SU-DHL-6 (cell line): ENCODE data around the gene ANKRD22.

Source experiments
- H2AFZ ChIP-seq: fragments of 200-600 bp; sonication (generic); 2 replicates; pipeline ENCODE4 v1.6.1; 2014; ENCODE audit warnings: low read depth, mild to moderate bottlenecking, moderate library complexity, mixed read lengths, antibody characterized with exemption, low read length; ENCODE audit not compliant: severe bottlenecking
- H3F3A ChIP-seq: fragments of 200-600 bp; shearing (Covaris generic); 2 replicates; pipeline ENCODE4 v1.6.0; 2016; ENCODE audit warnings: antibody characterized with exemption, mild to moderate bottlenecking; ENCODE audit not compliant: insufficient read depth
- H3K27ac ChIP-seq: fragments of 200-600 bp; sonication (generic); 2 replicates; pipeline ENCODE4 v1.5.1; 2016; ENCODE audit warnings: low read depth, mild to moderate bottlenecking, low read length, moderate library complexity, mixed read lengths
- H3K27me3 ChIP-seq: fragments of 200-600 bp; sonication (generic), shearing (Covaris generic); 2 replicates; pipeline ENCODE4 v1.6.0; 2014; ENCODE audit warnings: mild to moderate bottlenecking, low read length
- H3K36me3 ChIP-seq: fragments of 200-600 bp; sonication (generic); 2 replicates; pipeline ENCODE4 v1.6.1; 2014; ENCODE audit warnings: mild to moderate bottlenecking, low read length, mixed read lengths
- H3K4me2 ChIP-seq: fragments of 300-600, 200-600 bp; shearing (Covaris generic), sonication (generic); 2 replicates; pipeline ENCODE4 v1.6.0; 2014; ENCODE audit warnings: low read length, low read depth, mild to moderate bottlenecking; ENCODE audit not compliant: poor library complexity, severe bottlenecking
- H3K4me3 ChIP-seq: fragments of 200-600 bp; sonication (generic); 2 replicates; pipeline ENCODE4 v1.5.1; 2014; ENCODE audit warnings: antibody characterized with exemption, low read length, mild to moderate bottlenecking, mixed read lengths; ENCODE audit not compliant: insufficient read depth, poor library complexity, severe bottlenecking
- H3K79me2 ChIP-seq: fragments of 200-600 bp; sonication (generic); 2 replicates; pipeline ENCODE4 v1.6.1; 2014; ENCODE audit warnings: mild to moderate bottlenecking, low read length, moderate library complexity; ENCODE audit not compliant: insufficient read depth
- H3K9ac ChIP-seq: fragments of 200-600 bp; sonication (generic); 2 replicates; pipeline ENCODE4 v1.7.0; 2014; ENCODE audit warnings: mild to moderate bottlenecking, low read length
- H3K9me2 ChIP-seq: fragments of 200-600 bp; sonication (generic); replicated peaks from 2 replicates; pipeline ENCODE4 v1.6.1; 2014; ENCODE audit warnings: low read length; ENCODE audit not compliant: insufficient read depth
- H3K9me3 ChIP-seq: fragments of 200-600 bp; sonication (generic); 2 replicates; pipeline ENCODE4 v1.6.1; 2014; ENCODE audit warnings: low read length, mixed read lengths; ENCODE audit not compliant: insufficient read depth
- H4K20me1 ChIP-seq: fragments of 200-600 bp; sonication (generic); 2 replicates; pipeline ENCODE4 v1.6.1; 2014; ENCODE audit warnings: low read depth, mild to moderate bottlenecking, antibody characterized with exemption, low read length, moderate library complexity, mixed read lengths
- EZH2phosphoT487 ChIP-seq: fragments of 200-600 bp; sonication (generic), shearing (Covaris generic); conservative IDR thresholded peaks from 2 replicates; pipeline ENCODE4 v1.6.1; 2018; ENCODE audit warnings: mild to moderate bottlenecking, antibody characterized with exemption, low read length, moderate library complexity, mixed read lengths
- TF ChIP-seq, protein P1 (sequence below): fragments of 200-600 bp; sonication (generic); IDR thresholded peaks from one replicate; pipeline ENCODE4 v1.5.1; 2017; ENCODE audit warnings: antibody characterized with exemption, mild to moderate bottlenecking, low read length, moderate library complexity; ENCODE audit not compliant: insufficient read depth, poor library complexity, severe bottlenecking

ANKRD22 gene

DNA sequence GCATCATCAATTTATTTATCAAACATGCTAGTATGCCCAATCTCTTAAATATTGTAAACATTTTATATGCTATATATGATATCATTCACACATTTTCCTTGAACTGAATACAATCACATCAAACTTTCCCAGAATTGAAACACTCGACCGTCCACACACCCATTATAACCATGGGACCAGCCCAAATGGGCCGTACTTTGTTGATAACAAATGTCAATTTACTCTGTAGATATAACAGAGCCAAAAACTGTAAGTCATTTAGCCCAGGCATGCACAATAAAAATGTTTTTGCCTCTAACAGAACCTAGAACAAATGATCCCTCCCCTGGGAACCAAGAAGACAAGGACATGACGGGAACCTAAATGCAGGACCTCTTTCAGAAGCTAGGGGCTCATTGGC lies 683 bp upstream of the ANKRD22 start:
- Histone ChIP-seq H3K9me2 (no peaks in the 10 kb centered on the region), H3K4me2 (no peak overlapping the region), H3K4me3 (no peak overlapping the region), H3K9ac (no peak overlapping the region), H3K27me3 (no peaks in the 10 kb centered on the region), H3K27ac (no peak overlapping the region), H2AFZ (no peak overlapping the region), H3F3A (no peaks in the 10 kb centered on the region), H3K9me3 (no peaks in the 10 kb centered on the region), H4K20me1 (no peaks in the 10 kb centered on the region), H3K79me2 (no peaks in the 10 kb centered on the region), H3K36me3 (no peaks in the 10 kb centered on the region)
- TF ChIP-seq EZH2phosphoT487: no peak
- TF ChIP-seq, protein P1, sequence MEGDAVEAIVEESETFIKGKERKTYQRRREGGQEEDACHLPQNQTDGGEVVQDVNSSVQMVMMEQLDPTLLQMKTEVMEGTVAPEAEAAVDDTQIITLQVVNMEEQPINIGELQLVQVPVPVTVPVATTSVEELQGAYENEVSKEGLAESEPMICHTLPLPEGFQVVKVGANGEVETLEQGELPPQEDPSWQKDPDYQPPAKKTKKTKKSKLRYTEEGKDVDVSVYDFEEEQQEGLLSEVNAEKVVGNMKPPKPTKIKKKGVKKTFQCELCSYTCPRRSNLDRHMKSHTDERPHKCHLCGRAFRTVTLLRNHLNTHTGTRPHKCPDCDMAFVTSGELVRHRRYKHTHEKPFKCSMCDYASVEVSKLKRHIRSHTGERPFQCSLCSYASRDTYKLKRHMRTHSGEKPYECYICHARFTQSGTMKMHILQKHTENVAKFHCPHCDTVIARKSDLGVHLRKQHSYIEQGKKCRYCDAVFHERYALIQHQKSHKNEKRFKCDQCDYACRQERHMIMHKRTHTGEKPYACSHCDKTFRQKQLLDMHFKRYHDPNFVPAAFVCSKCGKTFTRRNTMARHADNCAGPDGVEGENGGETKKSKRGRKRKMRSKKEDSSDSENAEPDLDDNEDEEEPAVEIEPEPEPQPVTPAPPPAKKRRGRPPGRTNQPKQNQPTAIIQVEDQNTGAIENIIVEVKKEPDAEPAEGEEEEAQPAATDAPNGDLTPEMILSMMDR: no peak

DNA sequence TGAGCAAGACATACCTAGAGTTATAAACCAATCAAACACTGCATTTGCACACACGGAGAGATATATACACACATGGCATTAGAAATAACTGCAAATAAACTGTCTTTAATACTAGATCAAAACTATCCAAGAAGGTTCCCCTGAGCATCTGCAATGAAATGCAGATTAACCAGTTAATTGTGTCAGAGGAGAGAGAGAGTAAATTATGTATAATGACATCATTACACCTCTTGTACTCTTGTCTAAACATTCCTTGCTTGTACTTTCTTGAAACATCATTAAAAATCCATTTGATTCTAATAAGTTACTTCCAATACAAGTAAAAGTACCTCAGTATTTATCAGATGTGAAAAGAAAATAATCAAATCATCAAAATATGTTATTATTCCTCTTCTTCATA lies 932 bp downstream of the ANKRD22 start:
- Histone ChIP-seq H2AFZ (no peak overlapping the region), H3K4me3 (no peak overlapping the region), H4K20me1 (no peaks in the 10 kb centered on the region), H3K9ac (no peak overlapping the region), H3K4me2 (no peak overlapping the region), H3K79me2 (no peaks in the 10 kb centered on the region), H3K27ac (no peak overlapping the region), H3K27me3 (no peaks in the 10 kb centered on the region), H3F3A (no peaks in the 10 kb centered on the region), H3K9me2 (no peaks in the 10 kb centered on the region), H3K36me3 (no peaks in the 10 kb centered on the region), H3K9me3 (no peaks in the 10 kb centered on the region)
- TF ChIP-seq, protein P1: no peak
- TF ChIP-seq EZH2phosphoT487: no peak

DNA sequence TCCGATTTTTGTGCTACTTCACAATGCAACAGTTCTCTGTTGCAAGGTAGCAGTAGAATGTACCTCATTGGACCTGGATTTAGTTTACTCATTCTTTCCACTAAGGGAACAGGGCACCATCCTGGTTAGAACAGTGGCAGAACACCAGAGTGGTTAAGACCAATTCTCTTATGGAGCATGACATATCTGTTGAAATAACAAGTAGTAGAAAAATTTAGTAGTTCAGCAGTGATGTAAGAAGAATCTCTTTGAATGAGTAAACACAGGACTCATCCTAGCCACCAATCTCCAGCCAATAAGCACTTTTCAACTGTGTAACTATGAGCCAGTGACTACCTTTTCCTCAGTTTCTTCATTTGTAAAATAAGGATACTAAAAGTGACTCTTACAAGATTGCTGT lies 2.4 kb downstream of the ANKRD22 start:
- Histone ChIP-seq H3K27me3 (no peaks in the 10 kb centered on the region), H3K9me2 (no peaks in the 10 kb centered on the region), H3F3A (no peaks in the 10 kb centered on the region), H3K4me2 (no peak overlapping the region), H3K36me3 (no peaks in the 10 kb centered on the region), H3K4me3 (no peak overlapping the region), H4K20me1 (no peaks in the 10 kb centered on the region), H3K9me3 (no peaks in the 10 kb centered on the region), H2AFZ (no peak overlapping the region), H3K27ac (no peak overlapping the region), H3K79me2 (no peaks in the 10 kb centered on the region), H3K9ac (no peak overlapping the region)
- no peak for TF ChIP-seq EZH2phosphoT487
- TF ChIP-seq, protein P1: no peak
